ENCODE measurements around the gene SMOC2.

The SMOC2 gene

DNA sequence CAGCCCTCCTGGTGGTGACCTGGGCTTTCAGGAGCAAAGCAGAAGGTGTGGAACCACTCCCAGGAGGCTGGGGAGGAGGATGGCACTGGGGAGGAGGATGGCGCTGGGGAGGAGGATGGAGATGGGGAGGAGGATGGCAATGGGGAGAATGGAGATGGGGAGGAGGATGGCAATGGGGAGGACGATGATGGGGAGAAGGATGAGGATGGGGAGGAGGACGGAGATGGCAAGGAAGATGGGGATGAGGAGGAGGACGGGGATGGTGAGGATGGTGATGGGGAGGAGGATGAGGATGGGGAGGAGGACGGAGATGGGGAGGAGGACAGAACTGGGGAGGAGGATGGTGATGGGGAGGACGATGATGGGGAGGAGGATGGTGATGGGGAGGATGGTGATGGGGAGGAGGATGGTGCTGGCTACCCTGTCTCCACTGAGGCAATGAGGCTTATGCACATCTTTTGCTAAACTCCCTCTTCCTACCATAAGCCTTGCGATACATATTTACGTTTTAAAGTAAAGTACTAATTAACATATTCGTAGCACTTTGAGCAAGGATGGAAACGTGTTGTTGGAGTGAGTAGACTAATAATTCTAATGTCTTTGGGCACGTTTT lies 7.4 kb downstream of the SMOC2 start:
- no peak for DNase-seq

- no peak for DNase-seq
Observed at GRCh38 chr6:168450917-168451316, 9.9 kb downstream of the SMOC2 start.

DNA sequence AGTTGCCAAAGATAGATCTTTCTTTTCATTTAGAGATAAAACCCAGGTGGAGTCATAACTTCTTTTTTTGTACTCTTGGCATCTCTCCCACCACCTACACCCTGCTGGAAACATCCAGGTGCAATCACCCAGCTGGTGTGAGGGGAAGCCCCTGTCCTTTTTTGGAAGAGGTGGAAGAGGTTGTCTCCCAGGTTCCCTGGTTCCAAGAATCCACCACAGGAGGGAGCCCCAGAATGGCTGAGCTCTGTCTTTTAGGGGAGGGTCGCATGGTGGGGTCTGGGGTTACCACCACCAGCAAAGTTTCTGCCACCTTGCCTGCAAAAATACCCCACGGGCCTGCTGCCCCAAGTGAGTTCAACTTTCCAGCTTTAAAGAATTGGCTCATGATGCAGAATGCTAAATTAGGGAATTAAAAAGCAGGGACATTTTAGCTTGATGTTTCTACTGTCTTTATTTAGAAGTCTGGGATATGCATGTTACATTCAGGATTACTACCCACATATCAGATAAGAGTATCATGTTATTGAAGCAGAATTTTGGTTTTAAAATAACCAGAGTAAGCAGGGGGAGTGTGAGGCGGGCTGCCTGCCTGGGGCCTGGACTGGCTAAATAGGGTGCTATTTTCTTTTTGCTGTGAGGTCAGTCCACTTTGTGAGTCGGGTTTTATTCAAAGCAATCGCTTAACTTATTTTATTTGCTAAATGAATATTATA lies 11.0 kb downstream of the SMOC2 start:
- no peak for DNase-seq

DNA sequence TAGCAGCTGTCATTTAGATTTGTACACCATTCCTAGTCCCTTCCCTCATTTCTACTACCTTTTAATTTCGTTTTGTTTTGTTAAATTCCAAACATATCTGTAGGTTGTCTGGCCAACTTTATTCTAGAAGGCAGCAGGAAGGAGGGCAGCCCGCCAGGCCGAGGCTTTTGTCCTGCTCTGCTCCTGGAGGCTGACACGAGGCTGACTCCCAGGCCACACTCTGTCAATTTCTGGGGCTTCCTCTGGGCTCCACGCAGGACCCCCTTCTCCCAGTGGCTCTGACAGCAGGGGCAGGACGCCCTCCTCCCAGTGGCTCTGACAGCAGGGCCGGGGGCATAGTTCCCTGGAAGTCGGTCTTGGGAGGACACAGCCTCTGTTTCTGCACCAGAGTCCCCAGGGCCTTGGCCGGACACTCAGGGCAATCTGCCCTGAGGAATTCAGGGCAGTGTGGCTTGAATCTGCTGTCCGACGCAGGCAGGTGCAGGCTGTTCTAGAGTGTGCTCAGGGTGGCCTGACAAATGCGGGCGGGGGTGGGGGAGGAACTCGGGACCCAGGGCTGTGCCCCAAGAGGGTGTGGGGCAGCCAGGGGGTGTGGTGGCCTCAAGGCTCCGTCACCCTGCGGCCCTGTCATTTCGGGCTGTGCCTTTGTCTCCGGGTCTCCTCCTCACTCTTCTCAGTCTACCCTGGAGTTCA lies 11.8 kb downstream of the SMOC2 start:
- no peak for DNase-seq

DNA sequence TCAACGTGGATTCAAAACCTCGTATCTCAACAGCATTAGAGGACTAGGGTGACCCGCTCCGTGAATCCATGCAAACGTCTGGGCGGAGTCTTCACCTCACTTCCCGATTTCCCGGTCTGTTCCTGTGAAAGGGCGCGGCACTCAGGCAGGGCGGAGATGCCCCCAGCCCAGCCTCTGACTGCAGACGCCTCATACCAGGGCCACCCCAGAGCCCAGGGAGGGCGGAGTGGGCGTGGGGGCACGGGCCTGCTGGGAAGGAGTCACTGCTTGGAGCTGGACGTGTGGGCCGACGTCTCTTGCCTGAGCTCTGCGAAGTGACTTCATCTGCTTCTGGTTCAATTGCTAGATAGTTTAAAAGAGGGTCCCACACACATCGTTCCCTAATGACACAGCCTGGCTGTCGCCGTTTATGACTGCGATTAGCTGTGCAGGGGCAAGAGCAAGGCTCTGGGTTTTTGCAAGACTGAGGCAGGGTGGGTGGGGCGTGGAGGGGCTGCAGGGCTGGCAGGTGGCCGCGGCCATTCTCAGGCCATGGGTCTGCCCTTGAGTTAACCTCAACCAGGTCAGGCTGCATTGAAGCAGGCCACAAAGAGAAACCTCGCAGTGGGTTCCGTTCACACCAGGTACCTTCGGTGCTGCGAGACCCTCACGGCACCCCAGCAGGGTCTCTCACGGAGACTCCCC lies 15.0 kb downstream of the SMOC2 start:
- no peak for DNase-seq

GRCh38 chr6:168456907-168457652 lies 16.1 kb downstream of the SMOC2 start:
- DNase-seq, result no peak

- no peak for DNase-seq
Observed at GRCh38 chr6:168457653-168457934, 16.6 kb downstream of the SMOC2 start.

- DNase-seq, result no peak
Observed at GRCh38 chr6:168458101-168458500, 17.1 kb downstream of the SMOC2 start.

- no peak for DNase-seq
Observed at GRCh38 chr6:168459572-168459971, 18.6 kb downstream of the SMOC2 start.

GRCh38 chr6:168462289-168462853 lies 21.4 kb downstream of the SMOC2 start:
- DNase-seq, result no peak

- DNase-seq, result no peak
Observed at GRCh38 chr6:168464546-168464945, 23.6 kb downstream of the SMOC2 start.

GRCh38 chr6:168468045-168468444 lies 27.1 kb downstream of the SMOC2 start:
- DNase-seq, result no peak

DNA sequence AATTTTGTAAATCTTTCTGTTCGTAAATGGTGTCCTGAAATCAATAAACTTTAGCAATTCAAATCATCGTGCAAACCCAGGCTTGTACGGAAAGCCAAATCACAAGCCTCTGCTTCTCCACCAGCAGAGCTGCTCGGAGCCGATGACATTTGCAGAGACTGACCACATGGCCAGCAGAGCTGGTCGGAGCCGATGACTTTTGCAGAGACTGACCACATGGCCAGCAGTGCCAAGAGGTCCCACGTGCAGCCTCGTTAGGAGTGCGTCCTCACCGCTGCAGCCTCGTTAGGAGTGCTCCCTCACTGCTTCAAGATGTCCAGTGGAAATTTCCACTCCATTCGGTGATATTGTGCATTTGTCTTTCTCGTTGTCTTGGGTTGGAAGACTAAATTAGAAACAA lies 28.5 kb downstream of the SMOC2 start:
- DNase-seq, result no peak

GRCh38 chr6:168469926-168470325 lies 28.9 kb downstream of the SMOC2 start:
- DNase-seq, result no peak

GRCh38 chr6:168472363-168472762 lies 31.4 kb downstream of the SMOC2 start:
- no peak for DNase-seq

GRCh38 chr6:168473197-168473596 lies 32.2 kb downstream of the SMOC2 start:
- DNase-seq, result no peak

GRCh38 chr6:168475188-168476013 lies 34.4 kb downstream of the SMOC2 start:
- DNase-seq, result no peak

- DNase-seq, result no peak
Observed at GRCh38 chr6:168479421-168479820, 38.4 kb downstream of the SMOC2 start.

- no peak for DNase-seq
Observed at GRCh38 chr6:168480481-168480880, 39.5 kb downstream of the SMOC2 start.

DNA sequence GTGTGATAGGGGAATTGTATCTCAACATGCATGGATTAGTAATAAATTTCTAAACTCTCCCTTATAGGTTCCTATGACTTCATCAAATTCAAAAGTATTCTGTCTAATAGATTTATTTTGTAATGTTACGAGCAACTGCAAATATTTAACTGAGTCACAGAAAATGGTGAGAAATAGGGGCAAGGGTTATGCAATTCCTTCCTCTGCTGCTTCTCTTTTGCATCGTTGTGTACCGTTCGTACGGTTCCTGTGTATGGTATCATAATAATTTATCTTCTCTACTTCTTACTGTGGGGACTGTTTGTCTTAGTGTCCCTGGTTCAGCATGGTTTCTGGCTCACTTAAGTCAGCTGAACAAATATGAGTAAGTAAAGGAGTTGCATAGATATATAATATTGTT lies 44.8 kb downstream of the SMOC2 start:
- DNase-seq, result no peak

- DNase-seq, result no peak
Observed at GRCh38 chr6:168490757-168491156, 49.8 kb downstream of the SMOC2 start.

DNA sequence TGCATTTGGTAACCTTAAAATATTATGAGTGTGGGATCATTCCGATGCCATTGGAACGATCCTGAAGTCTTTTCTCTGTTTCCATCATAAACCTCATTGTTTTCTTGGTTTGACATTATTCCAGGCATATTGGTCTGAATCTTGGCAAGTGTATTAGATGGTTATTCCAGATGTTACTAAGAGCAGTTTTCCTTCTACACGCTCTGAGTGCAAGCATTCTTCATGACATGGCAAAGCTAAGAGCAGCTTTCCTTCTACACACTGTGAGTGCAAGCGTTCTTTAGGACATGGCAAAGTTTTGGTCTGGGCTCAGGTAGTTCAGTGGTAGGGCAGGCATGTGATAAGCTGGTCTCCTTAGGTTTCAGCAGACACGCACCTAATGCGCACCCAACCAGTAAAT lies 53.0 kb downstream of the SMOC2 start:
- no peak for DNase-seq
